HuH-7 (cell line): ENCODE measurements around the gene TRIM24.

ENCODE experiments used
- DNase-seq: peaks from one replicate; pipeline ENCODE4 v3.0.0; 2011; ENCODE audit warnings: low spot score

The TRIM24 gene

DNA sequence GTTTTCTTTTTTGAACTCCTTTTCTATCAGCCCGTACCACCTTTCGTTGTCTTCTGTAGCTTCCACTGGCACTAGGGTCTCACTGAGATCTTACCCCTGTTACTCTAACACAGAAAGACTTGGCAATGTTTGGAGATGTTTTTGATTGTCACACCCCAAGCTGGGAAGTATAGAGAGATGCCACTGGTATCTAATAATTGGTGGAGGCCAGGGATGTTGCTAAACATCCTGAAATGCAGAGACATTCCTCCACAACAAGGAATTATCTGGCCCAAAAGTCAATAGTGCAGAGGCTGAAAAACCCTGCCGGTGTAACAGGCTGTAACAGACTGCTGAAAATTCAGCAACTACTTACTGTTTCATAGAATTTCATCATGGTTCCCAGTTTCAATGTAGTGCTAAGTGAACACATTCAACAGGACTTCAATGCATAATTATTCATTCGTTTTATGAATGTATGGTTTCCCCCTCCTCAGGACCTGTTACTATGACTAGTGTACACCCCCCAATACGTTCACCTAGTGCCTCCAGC is 115.9 kb downstream of the TRIM24 start:
- DNase-seq = no peak

DNA sequence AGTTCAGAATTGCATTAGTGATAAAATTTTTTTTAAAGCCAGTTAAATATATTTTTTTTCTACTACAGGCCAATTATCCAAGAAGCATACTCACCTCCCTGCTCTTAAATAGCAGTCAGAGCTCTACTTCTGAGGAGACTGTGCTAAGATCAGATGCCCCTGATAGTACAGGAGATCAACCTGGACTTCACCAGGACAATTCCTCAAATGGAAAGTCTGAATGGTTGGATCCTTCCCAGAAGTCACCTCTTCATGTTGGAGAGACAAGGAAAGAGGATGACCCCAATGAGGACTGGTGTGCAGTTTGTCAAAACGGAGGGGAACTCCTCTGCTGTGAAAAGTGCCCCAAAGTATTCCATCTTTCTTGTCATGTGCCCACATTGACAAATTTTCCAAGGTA is 119.1 kb downstream of the TRIM24 start:
- DNase-seq = no peak

DNA sequence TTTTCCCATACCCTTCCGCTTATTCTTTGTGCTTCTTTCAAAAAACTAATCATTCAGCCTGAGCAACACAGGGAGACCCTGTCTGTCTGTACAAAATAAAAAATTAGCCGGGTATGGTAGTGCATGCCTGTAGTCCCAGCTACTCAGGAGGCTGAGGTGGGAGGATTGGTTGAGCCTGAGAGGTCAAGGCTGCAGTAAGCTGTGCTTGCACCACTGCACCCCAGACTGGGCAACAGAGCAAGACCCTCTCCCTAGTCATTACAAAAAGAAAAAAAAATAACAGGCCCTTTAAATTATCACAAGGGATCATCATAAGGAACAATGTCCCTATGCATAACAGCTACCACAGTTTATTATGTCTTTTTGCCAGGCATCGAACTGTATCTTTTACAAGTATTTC is 119.6 kb downstream of the TRIM24 start:
- no peak for DNase-seq

DNA sequence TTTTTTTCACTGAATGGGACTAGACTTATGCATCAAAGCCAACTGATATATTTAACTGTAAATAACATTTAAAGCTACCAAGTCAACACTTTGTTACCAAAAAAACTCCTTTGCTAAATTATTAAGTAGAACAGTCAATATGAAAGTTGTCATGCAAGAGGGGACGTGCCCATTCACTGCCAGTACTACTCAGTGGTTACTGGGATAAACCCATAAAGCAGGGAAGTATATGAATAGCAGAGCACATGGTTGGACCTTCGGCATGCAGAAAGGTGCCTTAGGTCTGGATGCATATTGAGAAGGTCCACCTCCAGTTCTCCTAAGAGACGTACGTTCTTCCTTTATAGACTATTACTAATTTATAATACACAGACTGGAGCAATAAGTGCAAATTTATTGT is 121.0 kb downstream of the TRIM24 start:
- DNase-seq = no peak

DNA sequence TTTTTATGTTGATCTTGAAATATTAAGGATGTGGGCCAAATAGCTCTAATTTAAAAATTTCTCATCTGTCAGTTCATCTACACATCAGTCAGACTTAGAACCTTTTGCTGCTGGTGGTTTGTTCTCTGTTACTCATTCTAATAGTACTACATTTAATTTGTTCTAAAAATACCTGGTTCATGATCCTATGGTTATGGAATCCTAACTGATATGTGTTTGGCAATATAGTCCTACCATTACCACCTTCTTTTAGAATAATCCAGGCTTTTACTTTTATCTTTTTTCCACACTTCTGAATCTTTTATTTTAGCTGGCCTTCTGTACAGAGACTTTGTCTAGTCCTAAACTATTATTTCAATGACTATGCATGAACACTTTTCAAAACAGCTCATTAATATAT is 124.2 kb downstream of the TRIM24 start:
- no peak for DNase-seq

DNA sequence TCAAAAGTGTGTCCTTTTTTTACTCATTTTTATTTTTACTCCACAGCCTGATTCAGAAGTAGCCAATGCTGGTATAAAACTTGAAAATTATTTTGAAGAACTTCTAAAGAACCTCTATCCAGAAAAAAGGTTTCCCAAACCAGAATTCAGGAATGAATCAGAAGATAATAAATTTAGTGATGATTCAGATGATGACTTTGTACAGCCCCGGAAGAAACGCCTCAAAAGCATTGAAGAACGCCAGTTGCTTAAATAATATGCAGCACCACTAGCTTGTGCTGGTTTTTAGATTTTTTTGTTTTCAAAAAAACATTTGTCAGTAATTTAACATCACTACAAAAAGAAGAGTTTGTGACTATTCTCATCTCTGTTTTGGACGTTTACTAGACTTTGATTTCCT is 124.6 kb downstream of the TRIM24 start:
- DNase-seq = no peak

DNA sequence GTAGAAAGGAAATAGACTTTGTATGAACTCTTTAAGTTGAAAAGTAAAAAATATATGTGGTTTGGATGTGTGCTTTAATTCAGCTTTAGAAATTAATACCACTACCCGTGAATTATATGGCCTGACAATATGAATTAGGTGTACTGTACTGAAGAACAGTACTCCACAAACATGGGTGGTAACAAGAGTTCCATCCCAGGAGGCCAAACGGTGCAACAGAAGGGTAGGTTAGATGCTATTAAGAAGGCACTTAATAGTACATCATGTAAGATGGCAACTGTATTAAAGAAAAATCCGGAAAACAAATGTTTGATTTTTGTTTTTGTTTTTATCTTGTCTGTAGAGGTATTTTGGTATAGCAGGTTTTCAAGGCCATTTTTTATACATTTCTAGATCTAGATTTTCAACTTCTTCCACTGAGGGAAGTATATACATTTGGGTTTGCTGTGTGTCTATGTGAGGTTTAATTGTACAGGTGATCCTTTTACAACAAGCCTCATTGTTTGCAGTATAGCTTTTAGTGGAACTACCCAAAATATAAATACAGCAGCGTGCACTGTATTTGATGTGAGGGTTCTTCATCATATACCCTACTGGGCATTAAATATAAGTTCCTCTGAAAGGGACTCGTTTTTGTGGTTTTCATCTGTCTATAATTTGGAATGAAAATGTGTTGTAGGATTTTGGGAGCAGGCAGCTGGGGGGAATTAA is 125.4 kb downstream of the TRIM24 start:
- DNase-seq = no peak

DNA sequence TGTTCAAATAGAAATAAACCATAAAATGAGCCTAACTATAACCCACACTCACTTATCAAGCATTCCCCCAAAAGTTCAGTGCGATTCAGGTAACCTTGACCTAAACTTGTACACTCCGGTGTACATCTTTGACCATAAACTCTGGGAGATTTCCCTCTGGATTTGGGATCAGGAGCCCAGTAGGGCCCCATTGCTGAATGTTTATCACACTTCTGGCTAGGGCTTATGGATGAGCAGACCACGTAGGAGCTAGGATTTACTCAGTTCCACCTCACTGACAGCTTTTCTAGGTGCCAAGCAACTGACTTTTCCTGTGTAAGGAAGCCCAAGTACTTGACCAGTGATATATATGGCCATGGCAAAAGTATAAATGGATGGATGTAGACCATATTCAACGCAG is 127.4 kb downstream of the TRIM24 start:
- DNase-seq = no peak

DNA sequence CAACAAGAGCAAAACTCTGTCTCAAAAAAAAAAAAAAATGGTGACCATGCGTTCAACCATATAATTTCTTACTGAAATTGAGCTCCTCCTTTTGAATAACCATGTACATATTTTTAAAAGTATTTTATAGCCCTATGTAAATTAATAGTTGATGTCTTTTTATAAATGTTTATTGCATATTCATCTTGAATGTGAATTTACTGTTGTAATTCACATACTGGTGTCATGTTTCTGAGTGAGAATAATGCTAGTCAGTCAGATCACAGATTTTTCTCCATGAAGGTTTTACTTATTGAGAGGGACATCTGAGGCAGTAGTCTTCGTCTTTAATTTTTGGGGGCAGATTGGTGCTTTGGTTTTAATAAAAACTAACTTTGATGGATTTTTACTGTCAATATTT is 128.9 kb downstream of the TRIM24 start:
- no peak for DNase-seq

DNA sequence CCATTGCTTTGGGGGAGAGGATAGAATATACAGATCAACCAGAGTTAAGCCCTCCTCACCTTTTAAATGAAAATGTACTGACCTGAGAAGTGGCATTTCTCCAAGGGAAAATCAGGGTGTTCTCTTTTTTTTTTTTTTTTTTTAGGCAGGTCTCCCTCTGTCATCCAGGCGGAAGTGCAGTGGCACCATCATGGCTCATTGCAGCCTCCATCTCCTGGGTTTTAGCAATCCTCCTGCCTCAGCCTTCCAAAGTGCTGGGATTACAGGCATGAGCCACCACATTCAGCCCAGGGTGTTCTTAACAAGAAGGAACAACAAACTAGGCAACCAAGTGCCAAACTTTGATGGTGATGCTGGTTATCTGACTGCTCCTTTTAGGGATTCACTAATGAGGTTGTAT is 130.1 kb downstream of the TRIM24 start:
- no peak for DNase-seq

DNA sequence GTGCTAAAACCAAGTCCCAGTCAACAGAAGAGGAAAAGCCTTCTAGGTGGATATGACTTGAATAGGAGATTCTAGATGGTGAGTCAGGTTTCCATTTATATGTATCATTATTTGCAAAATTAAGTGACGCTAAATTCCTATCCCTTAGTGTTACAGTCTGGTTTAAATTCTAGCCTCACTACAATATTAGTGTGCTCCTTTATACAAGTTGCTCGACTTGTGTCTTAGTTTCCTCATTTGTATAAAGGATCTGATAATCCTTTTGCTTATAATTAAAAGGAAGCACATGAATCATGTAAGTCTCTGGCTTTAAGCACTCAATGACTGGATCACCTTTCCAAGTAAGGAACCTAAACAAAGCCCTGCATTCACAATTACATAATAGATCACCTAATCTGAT is 135.4 kb downstream of the TRIM24 start:
- no peak for DNase-seq

DNA sequence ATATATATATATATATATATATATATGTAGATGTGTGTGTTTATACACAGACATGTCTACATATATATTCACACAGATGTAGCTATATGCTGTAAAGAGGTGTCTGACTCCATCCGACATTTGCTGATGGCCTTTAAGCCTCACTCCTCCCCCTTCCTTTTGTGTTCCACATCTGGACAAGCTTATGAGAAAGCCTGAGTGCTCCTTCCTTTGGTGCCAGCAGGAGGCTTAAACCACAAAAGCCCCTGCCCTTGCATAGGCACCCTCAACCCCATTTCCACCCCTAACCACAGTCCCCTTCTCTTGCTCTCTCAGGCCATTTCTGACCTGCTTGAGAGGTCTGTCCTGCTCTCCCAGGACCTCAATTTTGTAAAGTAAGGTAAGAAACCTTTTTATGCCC is 142.4 kb downstream of the TRIM24 start:
- no peak for DNase-seq

DNA sequence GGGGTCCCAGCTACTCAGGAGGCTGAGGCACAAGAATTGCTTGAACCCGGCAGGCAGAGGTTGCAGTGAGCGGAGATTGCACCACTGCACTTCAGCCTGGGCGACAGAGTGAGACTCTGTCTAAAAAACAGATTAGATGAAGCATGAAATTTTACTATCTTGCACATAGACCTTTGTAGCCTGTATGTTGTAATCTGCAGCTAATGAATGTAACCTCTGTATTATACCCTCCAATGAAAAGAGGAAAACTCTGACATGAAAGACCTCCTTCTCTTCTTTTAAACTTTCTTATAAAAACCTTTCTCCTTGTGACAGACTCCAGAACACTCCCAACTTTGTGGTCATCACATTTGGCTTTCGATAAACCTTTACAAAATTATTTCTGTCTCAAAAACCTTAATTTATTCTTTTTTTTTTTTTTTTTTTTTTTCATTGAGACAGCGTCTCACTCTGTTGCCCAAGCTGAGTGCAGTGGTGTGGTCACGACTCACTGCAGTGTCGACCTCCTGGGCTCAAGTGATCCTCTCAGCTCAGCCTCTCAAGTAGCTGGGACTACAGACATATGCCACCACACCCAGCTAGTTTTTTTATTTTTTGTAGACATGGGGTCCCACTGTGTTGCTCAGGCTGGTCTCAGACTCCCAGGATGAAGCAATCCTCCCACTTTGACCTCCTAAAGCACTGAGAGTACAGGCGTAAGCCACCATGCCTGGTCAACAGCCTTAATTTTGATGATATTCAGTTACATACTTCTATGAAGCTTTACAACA is 143.7 kb downstream of the TRIM24 start:
- no peak for DNase-seq

DNA sequence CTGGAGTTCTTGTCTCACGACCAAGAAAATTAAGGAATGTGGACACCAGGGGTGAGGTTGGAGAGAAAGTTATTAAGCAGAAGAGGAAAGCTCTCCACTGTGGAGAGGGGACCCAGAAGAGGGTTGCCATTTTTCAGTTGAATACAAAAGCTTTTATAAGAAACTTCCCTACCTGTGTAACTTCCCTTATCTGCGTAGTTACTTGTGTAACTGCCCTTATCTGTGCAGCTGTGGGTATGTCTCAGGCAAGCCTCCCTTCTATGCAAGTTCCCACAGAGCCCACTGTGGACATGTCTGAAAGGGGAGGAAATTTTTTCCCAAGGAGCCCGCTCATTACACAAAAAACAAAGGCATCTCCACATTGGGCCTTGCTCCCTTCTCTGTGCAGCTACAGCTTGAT is 146.2 kb downstream of the TRIM24 start:
- DNase-seq = no peak

DNA sequence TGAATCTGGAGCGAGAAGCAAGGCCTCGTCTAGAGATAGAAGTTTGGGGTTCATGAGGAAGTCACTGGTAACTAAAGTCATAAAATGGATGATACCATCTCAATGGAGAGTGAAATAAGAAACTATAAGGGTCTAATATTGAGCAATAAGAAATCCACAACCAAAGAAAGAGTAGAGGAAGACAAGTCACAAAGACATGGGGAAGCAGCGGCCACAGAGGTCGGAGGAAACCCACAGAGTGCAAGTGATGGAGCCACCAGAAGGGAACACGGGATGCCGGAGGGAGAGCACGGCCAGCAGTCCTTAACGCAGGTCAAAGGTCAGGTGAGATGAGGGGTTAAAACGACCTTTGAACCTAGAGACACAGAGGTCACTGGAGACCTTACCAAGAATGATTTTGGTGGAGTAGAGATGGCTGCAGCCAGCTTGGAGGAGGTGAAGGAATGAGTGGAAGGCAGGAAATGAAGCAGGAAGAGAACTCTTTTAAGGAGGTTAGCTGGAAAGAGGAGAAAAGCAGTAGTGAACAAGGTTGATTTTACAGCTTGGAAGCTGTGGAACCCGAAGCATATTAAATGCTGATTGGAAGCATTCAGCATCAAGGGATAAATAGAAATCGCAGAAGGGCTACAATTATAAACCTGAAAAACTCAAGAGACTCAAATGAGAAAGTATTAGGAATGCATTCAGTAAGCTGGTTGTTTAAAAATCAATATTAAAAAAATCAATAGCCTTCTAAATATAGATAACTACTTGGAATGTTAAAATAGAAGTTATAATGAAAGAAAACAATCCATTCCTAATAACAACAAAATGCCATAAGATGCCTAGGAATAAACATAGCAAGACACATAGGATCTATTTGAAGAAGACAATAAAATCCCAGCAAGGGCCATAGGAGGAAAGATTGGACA is 147.4 kb downstream of the TRIM24 start:
- DNase-seq = no peak

DNA sequence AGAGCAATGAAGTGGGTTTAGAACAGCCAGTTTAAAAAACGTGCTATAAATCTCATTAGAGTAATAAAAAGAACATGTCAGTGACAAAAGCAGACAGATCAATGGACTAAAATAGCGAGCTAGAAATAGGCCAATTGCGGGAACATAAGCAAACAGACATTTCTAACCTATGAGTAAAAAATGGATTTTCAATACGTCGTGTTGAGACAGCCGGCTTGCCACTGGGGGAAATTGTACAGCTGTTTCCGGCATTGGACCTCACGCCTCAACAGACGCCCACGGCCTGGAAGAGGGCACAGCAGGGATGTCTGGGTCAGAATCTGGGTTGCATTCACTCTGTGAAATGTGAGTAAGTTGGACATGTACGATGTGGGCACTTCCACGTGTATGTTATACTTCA is 148.2 kb downstream of the TRIM24 start:
- no peak for DNase-seq

DNA sequence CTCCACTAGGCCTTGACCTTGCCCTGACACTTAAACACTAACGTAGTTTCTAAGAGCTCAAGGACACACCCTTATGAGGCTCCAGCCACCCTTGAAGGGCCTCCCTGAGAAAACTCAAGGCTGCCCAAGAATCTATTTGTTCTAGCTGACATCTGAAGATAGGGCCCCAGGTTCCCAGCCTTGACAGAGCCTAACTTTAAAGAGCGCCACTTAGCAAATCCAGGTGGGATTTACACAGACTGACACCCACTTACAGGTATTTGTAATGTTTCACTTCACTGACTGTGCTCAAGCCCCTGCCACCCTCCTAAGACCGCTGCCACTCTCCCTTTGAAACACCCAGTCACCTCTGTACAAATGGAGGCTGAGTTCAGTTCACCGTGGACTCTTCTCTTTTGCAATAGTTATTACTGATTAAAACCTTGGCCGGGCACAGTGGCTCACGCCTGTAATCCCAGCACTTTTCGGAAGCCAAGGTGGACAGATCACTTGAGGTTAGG is 150.7 kb downstream of the TRIM24 start:
- DNase-seq = no peak

DNA sequence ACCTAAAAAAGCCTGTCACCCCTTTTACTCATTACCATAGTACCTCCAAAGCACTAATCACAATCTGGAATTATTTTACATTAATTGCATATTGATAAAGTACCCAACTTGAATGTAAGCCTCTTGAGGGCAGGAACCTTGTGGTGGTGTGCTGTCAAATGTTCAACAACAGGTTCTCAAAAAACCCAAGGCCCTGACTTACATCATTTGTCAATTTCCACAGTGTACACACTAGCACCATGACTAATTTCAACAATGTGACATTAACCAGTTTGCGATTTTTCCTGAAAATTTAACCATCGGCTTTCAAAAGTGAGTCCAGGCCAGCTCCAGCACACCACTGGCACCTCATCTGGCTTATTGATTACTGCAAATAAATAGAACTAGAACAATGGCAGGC is 153.6 kb downstream of the TRIM24 start:
- DNase-seq = no peak

DNA sequence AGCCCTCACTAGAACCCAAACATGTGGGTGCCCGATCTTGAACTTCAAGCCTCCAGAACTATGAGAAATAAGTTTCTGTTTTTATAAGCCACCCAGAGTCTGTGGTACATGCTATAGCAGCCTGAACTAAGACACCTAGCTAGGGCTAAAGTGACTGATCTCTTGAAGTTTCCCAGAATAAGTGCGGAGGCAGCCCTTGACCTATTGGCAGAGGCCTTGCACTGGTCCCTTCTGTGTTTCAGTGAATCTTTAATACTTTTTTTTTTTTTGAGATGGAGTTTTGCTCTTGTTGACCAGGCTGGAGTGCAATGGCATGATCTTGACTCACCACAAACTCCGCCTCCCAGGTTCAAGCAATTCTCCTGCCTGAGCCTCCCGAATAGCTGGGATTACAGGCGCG is 156.0 kb downstream of the TRIM24 start:
- no peak for DNase-seq

DNA sequence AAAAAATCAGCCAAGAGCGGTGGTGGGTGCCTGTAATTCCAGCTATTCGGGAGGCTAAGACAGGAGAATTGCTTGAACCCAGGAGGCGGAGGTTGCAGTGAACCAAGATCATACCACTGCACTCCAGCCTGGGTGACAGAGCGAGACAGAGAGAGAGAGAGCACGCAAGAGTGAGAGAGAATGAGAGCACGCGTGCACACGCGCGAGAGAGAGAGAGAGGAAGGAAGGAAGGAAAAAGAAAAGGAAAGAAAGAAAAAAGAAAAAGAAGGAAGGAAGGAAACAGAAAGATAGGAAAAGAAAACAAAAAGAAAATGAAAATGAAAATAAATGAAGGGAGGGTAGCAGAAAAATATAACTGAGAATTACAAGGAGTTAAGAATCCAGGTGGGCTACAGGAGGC is 158.4 kb downstream of the TRIM24 start:
- DNase-seq = no peak

DNA sequence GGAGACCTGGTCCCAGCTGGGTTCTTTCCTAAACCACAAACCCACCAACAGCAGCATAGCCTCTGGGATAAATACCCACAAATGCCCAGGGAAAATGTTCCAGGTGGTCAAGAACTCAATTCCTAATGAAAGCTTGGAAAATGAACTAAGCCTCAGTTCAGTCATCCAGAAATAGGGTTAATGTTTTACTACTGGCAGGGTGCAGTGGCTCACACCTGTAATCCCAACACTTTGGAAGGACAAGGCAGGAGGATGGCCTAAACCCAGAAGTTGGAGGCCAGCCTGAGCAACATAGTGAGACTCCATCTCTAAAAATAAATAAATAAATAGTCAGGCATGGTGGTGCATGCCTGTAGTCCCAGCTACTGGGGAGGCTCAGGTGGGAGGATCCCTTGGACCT is 158.9 kb downstream of the TRIM24 start:
- DNase-seq = no peak

DNA sequence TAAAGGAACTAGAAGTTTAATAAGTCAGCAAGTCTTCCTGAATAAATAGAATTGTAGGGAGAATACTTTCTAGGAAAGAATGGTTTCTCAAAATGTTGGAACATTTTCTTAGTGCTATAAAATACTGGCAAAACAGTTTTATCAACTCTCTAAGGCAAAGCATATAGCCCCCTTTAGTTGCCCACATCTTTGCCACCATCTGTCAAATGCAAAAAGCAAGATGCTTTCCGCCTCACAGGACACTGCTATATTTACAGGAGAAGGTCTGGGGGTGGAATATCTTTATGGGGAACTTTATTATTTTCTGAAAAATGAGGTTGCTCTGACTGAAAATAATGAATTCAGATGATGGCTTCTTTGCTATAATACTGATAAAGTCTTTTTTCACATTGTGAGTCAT is 162.8 kb downstream of the TRIM24 start:
- DNase-seq = no peak
